ENCODE results near the gene PNPT1.

Gene PNPT1

DNA sequence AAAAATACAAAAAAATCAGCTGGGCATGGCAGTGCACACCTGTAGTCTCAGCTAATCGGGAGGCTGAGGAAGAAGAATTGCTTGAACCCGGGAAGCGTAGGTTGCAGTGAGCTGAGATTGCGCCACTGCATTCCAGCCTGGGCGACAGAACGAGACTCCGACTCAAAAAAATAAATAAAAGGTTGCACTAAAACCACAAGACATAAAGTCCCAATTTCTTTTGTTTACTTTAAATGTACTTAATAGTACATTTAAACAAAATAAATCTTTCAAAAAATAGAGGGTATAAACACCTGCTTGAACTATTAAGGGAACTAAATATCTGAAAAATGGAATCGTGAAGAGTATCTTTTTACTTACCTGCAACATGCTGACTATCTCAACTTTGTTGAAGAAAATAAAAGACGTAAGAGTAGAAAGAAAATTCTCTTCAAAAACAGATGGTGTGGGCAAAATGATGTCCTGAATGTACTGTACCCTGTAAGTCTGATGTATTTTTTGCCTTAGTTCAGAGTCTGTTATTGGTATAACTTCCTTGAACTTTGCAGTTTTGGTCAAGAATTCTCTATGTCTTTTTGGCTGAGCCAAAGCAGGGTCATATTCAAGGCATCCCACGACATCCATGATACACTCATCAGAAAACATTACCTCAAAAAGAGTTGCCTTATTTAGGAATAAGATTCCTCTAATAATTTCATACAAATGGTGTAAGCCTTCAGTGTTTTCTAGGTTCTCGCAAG lies 95.4 kb downstream of the PNPT1 start:
- TF ChIP-seq, protein P1, sequence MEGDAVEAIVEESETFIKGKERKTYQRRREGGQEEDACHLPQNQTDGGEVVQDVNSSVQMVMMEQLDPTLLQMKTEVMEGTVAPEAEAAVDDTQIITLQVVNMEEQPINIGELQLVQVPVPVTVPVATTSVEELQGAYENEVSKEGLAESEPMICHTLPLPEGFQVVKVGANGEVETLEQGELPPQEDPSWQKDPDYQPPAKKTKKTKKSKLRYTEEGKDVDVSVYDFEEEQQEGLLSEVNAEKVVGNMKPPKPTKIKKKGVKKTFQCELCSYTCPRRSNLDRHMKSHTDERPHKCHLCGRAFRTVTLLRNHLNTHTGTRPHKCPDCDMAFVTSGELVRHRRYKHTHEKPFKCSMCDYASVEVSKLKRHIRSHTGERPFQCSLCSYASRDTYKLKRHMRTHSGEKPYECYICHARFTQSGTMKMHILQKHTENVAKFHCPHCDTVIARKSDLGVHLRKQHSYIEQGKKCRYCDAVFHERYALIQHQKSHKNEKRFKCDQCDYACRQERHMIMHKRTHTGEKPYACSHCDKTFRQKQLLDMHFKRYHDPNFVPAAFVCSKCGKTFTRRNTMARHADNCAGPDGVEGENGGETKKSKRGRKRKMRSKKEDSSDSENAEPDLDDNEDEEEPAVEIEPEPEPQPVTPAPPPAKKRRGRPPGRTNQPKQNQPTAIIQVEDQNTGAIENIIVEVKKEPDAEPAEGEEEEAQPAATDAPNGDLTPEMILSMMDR (IDR thresholded peaks at IDR 0.05): no peak

DNA sequence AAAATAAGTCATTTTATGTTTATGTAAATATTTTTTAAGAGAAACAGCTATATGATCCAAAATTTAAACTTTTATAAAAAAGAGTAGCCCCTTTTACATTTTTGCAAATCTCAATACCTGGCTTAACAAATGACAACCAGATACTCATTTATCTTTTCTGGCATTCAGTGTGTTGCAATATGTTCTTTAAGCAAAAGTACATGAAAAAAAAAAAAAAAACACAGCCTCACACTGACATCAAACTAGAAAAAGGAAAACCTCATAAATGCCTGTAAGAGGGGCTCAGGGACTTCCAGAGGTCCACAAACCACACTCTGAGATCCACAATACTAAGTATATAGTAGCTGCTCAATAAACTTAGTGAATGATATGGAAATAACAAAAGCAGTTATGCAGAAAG lies 98.1 kb downstream of the PNPT1 start:
- TF ChIP-seq, protein P1 (IDR thresholded peaks at IDR 0.05): no peak

DNA sequence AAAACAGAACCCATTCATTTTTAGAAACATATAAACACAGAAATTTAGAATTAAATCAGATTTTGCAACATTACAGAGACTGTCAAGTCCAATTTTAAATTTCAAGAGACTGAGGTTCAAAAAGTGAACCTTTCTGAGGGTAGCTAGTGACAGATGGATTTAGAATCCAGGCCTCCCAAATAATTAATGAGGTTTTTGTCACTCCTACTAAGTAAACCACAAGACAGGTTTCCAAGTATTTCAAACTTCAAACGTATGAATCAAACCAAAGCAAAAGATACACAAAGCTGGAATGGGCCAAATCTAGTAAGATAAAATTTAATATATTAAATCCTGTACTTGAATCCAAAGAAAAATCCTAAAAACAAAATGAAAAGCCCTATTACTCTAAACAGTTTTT lies 101.5 kb downstream of the PNPT1 start:
- TF ChIP-seq, protein P1 (IDR thresholded peaks at IDR 0.05): no peak

DNA sequence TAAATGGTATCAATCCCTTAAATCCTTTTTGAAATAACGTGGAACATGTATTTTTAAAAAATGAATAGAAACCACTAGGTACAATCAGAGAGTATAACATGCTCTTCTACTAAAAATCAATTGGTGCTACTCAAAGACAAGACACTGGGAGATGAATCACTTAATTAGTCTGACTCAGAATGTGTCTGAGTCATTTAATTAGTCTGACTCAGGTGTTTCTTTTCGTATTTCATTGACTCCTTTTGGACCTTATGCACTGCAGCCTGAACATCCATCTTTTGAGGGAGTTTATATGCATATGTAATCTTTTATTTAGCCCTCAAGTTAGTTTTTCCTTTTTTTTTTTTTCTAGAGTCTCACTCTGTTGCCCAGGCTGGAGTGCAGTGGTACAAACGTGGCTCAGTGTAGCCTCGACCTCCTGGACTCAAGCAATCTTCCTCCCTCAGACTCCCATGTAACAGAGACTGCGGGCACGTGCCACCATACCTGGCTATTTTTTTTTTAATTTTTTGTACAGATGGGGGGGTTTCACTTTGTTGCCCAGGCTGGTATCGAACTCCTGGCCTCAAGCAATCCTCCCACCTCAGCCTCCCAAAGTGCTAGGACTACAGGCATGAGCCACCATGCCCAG lies 102.7 kb downstream of the PNPT1 start:
- TF ChIP-seq, protein P1 (IDR thresholded peaks at IDR 0.05): no peak

DNA sequence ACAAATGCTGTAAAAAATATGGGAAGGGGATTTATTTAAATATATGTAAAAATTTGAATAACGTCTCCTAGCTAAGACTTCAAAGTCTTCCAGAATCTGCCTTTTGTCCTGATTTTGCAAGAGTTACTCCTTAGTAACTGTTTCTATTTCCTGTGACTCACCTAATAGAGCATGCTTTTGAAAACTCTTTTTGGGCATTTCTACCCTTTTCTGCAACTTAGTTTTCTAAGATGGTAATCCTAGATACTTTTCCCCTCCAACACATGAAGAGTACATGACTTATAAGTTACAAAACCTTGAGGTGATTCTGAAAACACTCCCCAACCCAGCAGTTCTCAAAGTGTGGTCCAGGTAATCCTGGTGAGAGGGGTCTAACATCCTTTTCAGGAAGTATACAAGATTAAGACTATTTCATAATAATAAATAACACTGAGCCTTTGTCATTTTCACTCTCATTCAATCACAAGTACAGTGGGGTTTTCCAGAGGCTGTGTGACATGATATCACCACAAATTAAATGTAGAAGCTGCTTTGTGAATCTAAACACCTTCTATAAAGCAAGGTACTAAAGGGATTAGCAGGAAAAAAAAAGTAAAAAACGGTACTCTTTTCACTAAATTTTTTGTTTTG lies 108.1 kb downstream of the PNPT1 start:
- TF ChIP-seq, protein P1 (IDR thresholded peaks at IDR 0.05): no peak

All from LNCAP (cell line).